IMR-90 (cell line): Measurements from ENCODE around the gene SUDS3.

Experiments
- CEBPB ChIP-seq: IDR thresholded peaks from 2 replicates; pipeline ENCODE4 v1.6.1; 2012; ENCODE audit warnings: low read depth, low read length, improper control_type of control experiment
- CTCF ChIP-seq: conservative IDR thresholded peaks from 2 replicates; pipeline ENCODE4 v1.5.1; 2012; ENCODE audit warnings: mild to moderate bottlenecking, low read depth, low read length, improper control_type of control experiment
- ELK1 ChIP-seq: fragments of 150-350 bp; IDR thresholded peaks from 2 replicates; pipeline ENCODE4 v1.6.1; 2016; ENCODE audit warnings: low read depth, mild to moderate bottlenecking, low read length, moderate library complexity, borderline replicate concordance
- FOS ChIP-seq: fragments of 150-350 bp; IDR thresholded peaks from 2 replicates; pipeline ENCODE4 v1.6.1; 2016; ENCODE audit warnings: low read depth, low read length
- POLR2A ChIP-seq: IDR thresholded peaks from 2 replicates; pipeline ENCODE4 v1.6.1; 2012; ENCODE audit warnings: mild to moderate bottlenecking, low read depth, low read length
- RAD21 ChIP-seq: IDR thresholded peaks from 2 replicates; pipeline ENCODE4 v1.6.1; 2012; ENCODE audit warnings: low read length, improper control_type of control experiment
- RFX5 ChIP-seq: IDR thresholded peaks from 2 replicates; pipeline ENCODE4 v1.8.0; 2012; ENCODE audit warnings: low read depth, mild to moderate bottlenecking, low read length, moderate library complexity
- SMC3 ChIP-seq: fragments of 150-350 bp; IDR thresholded peaks from 2 replicates; pipeline ENCODE4 v1.6.1; 2016; ENCODE audit warnings: low read depth, mild to moderate bottlenecking, antibody characterized with exemption, low read length, moderate library complexity
- USF2 ChIP-seq: fragments of 150-350 bp; IDR thresholded peaks from 2 replicates; pipeline ENCODE4 v1.6.1; 2017; ENCODE audit warnings: mild to moderate bottlenecking, antibody characterized with exemption, low read length, low read depth

DNA sequence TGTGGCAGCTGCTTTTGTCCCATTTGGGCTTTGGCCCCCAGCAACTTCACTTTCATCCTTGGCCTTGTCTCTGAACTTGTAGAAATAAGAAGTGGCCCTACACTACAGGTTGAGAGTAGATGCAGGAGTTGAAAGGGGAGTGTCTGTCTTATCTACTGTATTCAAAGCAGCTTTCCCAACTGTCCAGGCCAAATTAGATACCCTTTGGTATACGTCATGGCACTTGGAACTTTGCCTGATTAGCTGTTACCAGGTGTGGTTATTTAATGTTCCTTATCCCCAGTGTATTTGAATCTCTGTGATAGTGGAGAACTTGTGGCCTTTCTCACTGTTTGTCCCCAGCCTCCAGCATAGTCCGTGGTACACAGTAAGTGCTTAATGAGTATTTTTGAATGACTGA is 33.5 kb downstream of the SUDS3 start:
- no peak for TF ChIP-seq CTCF
- TF ChIP-seq RAD21 = no peak
- no peak for TF ChIP-seq USF2
- no peak for TF ChIP-seq CEBPB
- TF ChIP-seq POLR2A = no peak
- TF ChIP-seq FOS = no peak
- TF ChIP-seq ELK1 = no peak
- no peak for TF ChIP-seq RFX5
- no peak for TF ChIP-seq SMC3
